DMS114 treated with DMSO at 0.1 percent for 48 hours (cell line): ENCODE measurements around the gene FOXD2.

ENCODE experiments used
- DNase-seq: peaks from one replicate; lab custom pipeline; 2025; ENCODE audit not compliant: unreplicated experiment; lab: John Stamatoyannopoulos, UW

FOXD2 gene

GRCh38 chr1:47437447-47438164, at the start of gene FOXD2:
TSS of gene FOXD2 (plus strand) at chr1:47438044. CDS start at chr1:47438136, 92 bp downstream.
- peak; percentile 75 for DNase-seq

GRCh38 chr1:47388891-47389238, 49.0 kb upstream of the FOXD2 start:
- DNase-seq = peak; percentile 76

- no peak for DNase-seq
These were observed 48.1 kb upstream of the FOXD2 start for GRCh38 chr1:47389731-47390130.

GRCh38 chr1:47390843-47391242, 47.0 kb upstream of the FOXD2 start:
- no peak for DNase-seq

GRCh38 chr1:47393141-47393540, 44.7 kb upstream of the FOXD2 start:
- no peak for DNase-seq

GRCh38 chr1:47395433-47395832, 42.4 kb upstream of the FOXD2 start:
- DNase-seq = no peak

GRCh38 chr1:47396671-47397196, 41.1 kb upstream of the FOXD2 start:
- DNase-seq = no peak

GRCh38 chr1:47399138-47399845, 38.6 kb upstream of the FOXD2 start:
- no peak for DNase-seq

GRCh38 chr1:47399846-47400155, 38.0 kb upstream of the FOXD2 start:
- DNase-seq = no peak

- no peak for DNase-seq
These were observed 36.1 kb upstream of the FOXD2 start for GRCh38 chr1:47401761-47402160.

- DNase-seq = no peak
These were observed 35.3 kb upstream of the FOXD2 start for GRCh38 chr1:47402591-47402990.

GRCh38 chr1:47403321-47403910, 34.4 kb upstream of the FOXD2 start:
- DNase-seq = no peak

- no peak for DNase-seq
These were observed 32.1 kb upstream of the FOXD2 start for GRCh38 chr1:47405697-47406096.

- no peak for DNase-seq
These were observed 30.9 kb upstream of the FOXD2 start for GRCh38 chr1:47406966-47407365.

- DNase-seq = no peak
These were observed 30.4 kb upstream of the FOXD2 start for GRCh38 chr1:47407481-47407880.

- no peak for DNase-seq
These were observed 28.4 kb upstream of the FOXD2 start for GRCh38 chr1:47409311-47410067.

- no peak for DNase-seq
These were observed 27.8 kb upstream of the FOXD2 start for GRCh38 chr1:47410068-47410455.

GRCh38 chr1:47411436-47411835, 26.4 kb upstream of the FOXD2 start:
- no peak for DNase-seq

- no peak for DNase-seq
These were observed 25.4 kb upstream of the FOXD2 start for GRCh38 chr1:47412437-47412836.

- no peak for DNase-seq
These were observed 22.0 kb upstream of the FOXD2 start, which contains the start of gene FOXE3 for GRCh38 chr1:47415728-47416318. TSS of gene FOXE3 (plus strand) at chr1:47416285. CDS start at chr1:47416316, 31 bp downstream.
